ENCODE measurements around the gene CHMP1B.

CHMP1B gene

GRCh38 chr18:11901826-11902438, 50.7 kb downstream of the CHMP1B start:
- DNase-seq (ENCODE audit: low spot score), result no peak

- no peak for DNase-seq (ENCODE audit: low spot score)
Observed at GRCh38 chr18:11902522-11903292, 51.5 kb downstream of the CHMP1B start.

All from SK-N-DZ (cell line).